Psoas muscle (tissue), 8 donors: ENCODE data around the gene TMEM30A. TPM values are rescaled to one million over a fixed set of nuclear protein-coding genes. Genes with fewer than 3 reads are reported as not detected.

Source experiments
- ATAC-seq, 4 donors: fragments of 200-7000 bp; cut with Tn5 transposase; one replicate each; pipeline ENCODE4 v1.9.1; 2020; ENCODE audit warnings: moderate library complexity in 3 of 4, mild to moderate bottlenecking in 2 of 4
- DNase-seq, 2 donors: peaks; one replicate each; pipeline ENCODE4 v3.0.0-alpha.2; 2020
- H3K27ac ChIP-seq: fragments of 200-600 bp; one replicate; pipeline ENCODE4 v1.8.0; 2022
- H3K27me3 ChIP-seq, 3 donors: fragments of 200-600 bp in 1 of 3; one replicate each; pipeline versions ENCODE4 v1.6.1 to v1.8.0; 2013 to 2022; ENCODE audit warnings: low read length in 2 of 3, mild to moderate bottlenecking in 2 of 3, moderate library complexity in 1 of 3; ENCODE audit not compliant: insufficient read depth in 3 of 3
- H3K36me3 ChIP-seq, 2 donors: fragments of 200-600 bp in 1 of 2; one replicate each; pipeline versions ENCODE4 v1.6.1 to v1.8.0; 2013 to 2022; ENCODE audit warnings: low read depth in 1 of 2, mild to moderate bottlenecking in 1 of 2, moderate library complexity in 1 of 2; ENCODE audit not compliant: insufficient read depth in 1 of 2
- H3K4me1 ChIP-seq: fragments of 200-600 bp; one replicate; pipeline ENCODE4 v1.8.0; 2022
- H3K4me3 ChIP-seq: fragments of 200-600 bp; one replicate; pipeline ENCODE4 v1.8.0; 2022; ENCODE audit warnings: mild to moderate bottlenecking
- H3K9me3 ChIP-seq: fragments of 200-600 bp; one replicate; pipeline ENCODE4 v1.8.0; 2022
- WGBS, 3 donors: extraction: QIAGEN DNeasy Blood & Tissue Kit; methylation state at CpG; one replicate each; pipeline versions ENCODE4 v1.1.6 to v1.1.7; 2013; 5-methylcytosine and 5-hydroxymethylcytosine counted together
- intact Hi-C, 2 donors: fragments of 100-400 bp; cut with DNase I; formaldehyde crosslinking; loops; one replicate each; pipeline versions ENCODE4 v1.11.0 to v1.14.2; 2022
- polyA plus RNA-seq, 3 donors: library from polyadenylated mRNA; stranded (reverse); fragments of 200-250 nt; gene quantifications; one replicate each; pipeline ENCODE4 v1.2.3, GENCODE V29; 2013
- total RNA-seq, 4 donors: library from RNA; stranded (reverse); fragmentation: NEBNext Ultra II Directional in 2 of 4; extraction: Animal tissue kit (Norgen Biotek cat#: 25700) in 2 of 4; gene quantifications; one replicate each; pipeline versions ENCODE4 v1.2.1 to v1.2.4, GENCODE V29; 2021 to 2023
- TF ChIP-seq, protein P1 (sequence below): fragments of 200-600 bp; IDR thresholded peaks from one replicate; pipeline ENCODE4 v1.8.0; 2022; ENCODE audit warnings: antibody characterized with exemption
- donor health status: healthy with polysubstance abuse.
- donor health status: DM: no; HTN: no; CAD: no; lungs with moderate emphysema.
- donor health status: Bipolar disorder and iron deficiency.
- donor health status: healthy.
- donor health status: DM: yes; HTN: yes; CAD: no.
- donor health status: DM: no; HTN: no; CAD: no.
- donor health status: DM: no; HTN: no; CAD: no.
- donor health status: DM: yes; HTN: yes; CAD: no.

Gene TMEM30A
- total and polyA plus RNA-seq, 7 donors = 18.7 to 52.6 (median 37.6) TPM

GRCh38 chr6:75236630-75237029 is 48.0 kb downstream of the TMEM30A start:
- H3K9me3 ChIP-seq = no peaks in the 10 kb centered on the region
- ATAC-seq (no peak), DNase-seq (no peak)
- H3K27ac ChIP-seq = no peak overlapping the region
- TF ChIP-seq, protein P1, sequence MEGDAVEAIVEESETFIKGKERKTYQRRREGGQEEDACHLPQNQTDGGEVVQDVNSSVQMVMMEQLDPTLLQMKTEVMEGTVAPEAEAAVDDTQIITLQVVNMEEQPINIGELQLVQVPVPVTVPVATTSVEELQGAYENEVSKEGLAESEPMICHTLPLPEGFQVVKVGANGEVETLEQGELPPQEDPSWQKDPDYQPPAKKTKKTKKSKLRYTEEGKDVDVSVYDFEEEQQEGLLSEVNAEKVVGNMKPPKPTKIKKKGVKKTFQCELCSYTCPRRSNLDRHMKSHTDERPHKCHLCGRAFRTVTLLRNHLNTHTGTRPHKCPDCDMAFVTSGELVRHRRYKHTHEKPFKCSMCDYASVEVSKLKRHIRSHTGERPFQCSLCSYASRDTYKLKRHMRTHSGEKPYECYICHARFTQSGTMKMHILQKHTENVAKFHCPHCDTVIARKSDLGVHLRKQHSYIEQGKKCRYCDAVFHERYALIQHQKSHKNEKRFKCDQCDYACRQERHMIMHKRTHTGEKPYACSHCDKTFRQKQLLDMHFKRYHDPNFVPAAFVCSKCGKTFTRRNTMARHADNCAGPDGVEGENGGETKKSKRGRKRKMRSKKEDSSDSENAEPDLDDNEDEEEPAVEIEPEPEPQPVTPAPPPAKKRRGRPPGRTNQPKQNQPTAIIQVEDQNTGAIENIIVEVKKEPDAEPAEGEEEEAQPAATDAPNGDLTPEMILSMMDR = no peak
- WGBS, 3 donors = 92 to 94% (median 93%) methylated on average over 4 of the region's 4 CpGs
- intact Hi-C loops = no loop called here
- H3K4me1 ChIP-seq = peaks cover 20% of the 10 kb centered on the region
- H3K27me3 ChIP-seq = no peaks in the 10 kb centered on the region
- H3K36me3 ChIP-seq = peaks cover 0 to 59% of the 10 kb centered on the region in 2 donors
- no peak overlapping the region for H3K4me3 ChIP-seq

GRCh38 chr6:75235271-75235670 is 49.3 kb downstream of the TMEM30A start:
- 62 to 73% (median 67%) methylated on average over 2 of the region's 2 CpGs for WGBS, 3 donors
- H3K4me1 ChIP-seq = peaks cover 12% of the 10 kb centered on the region
- TF ChIP-seq, protein P1 = no peak
- H3K27me3 ChIP-seq = no peaks in the 10 kb centered on the region
- H3K27ac ChIP-seq = no peak overlapping the region
- no peak for DNase-seq
- no peak for ATAC-seq
- H3K9me3 ChIP-seq = no peaks in the 10 kb centered on the region
- H3K36me3 ChIP-seq = peaks cover 0 to 48% of the 10 kb centered on the region in 2 donors
- H3K4me3 ChIP-seq = no peak overlapping the region
- intact Hi-C loops = no loop called here

DNA sequence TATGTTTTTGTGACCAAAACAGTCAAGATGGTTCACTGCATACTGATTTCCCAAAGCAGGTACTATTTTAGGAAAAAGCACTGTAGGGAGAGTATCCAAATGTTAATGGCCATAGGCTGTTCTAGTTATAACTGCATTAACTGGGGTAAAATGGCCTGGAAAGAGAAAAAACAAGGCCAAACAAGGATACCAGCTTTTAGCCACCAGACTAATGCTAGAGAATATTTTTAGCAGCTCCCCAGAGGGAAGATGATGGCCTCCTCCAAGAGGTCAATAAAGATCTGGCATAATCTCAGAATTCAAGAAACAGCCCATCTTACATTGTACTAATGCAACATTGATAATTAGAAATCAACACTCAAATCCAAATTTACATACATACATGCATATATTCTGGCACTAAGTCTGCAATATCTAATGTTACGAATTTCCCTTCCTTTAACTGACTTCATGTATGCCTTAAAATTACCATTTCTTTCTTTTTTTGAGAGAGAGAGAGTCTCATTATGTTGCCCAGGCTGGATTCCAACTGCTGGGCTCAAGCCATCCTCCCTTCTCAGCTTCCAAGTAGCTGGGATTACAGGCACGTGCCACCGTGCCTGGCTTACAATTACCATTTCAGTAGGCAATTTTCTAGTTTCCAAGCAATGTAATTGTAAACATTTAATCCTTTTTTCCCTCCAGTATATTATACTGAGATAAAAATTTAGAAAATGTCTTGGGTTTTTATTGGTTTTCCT is 50.3 kb downstream of the TMEM30A start:
- DNase-seq = no peak
- TF ChIP-seq, protein P1 = no peak
- intact Hi-C loops = no loop called here
- 27 to 38% (median 29%) methylated on average over 3 of the region's 3 CpGs for WGBS, 3 donors
- no peak for ATAC-seq
- H3K36me3 ChIP-seq = peaks cover 0 to 38% of the 10 kb centered on the region in 2 donors
- H3K4me1 ChIP-seq = peaks cover 12% of the 10 kb centered on the region
- no peak overlapping the region for H3K27ac ChIP-seq
- no peaks in the 10 kb centered on the region for H3K27me3 ChIP-seq
- no peak overlapping the region for H3K4me3 ChIP-seq
- H3K9me3 ChIP-seq = no peaks in the 10 kb centered on the region

DNA sequence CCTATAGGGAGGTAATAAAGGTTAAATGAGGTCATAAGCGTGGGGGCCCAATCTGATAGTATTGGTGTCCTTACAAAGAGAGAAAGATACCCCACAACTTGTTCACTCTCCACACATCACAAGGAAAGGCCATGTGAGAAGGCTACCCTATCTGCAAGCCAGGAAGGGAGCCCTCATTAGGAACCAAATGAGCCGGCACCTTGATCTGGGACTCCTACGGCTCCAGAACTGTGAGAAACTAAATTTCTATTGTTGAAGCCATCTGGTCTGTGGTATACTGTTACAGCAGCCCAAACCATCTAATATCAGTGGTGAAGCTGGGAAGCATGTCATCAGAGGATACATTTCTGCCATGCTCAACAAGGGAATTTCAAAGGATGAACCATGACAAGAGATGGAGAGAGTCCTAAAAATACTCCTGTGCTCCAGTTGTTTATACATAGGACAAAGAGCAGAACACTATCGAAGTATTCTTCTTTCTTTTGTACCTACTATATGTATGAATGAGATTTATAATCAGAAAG is 51.4 kb downstream of the TMEM30A start:
- TF ChIP-seq, protein P1 = no peak
- peaks cover 0 to 27% of the 10 kb centered on the region in 2 donors for H3K36me3 ChIP-seq
- no peaks in the 10 kb centered on the region for H3K27me3 ChIP-seq
- H3K4me1 ChIP-seq = peaks cover 12% of the 10 kb centered on the region
- no peak for ATAC-seq
- H3K9me3 ChIP-seq = no peaks in the 10 kb centered on the region
- WGBS, 3 donors = 55 to 61% (median 58%) methylated on average over 4 of the region's 4 CpGs
- H3K4me3 ChIP-seq = no peak overlapping the region
- intact Hi-C loops = no loop called here
- DNase-seq = no peak
- no peak overlapping the region for H3K27ac ChIP-seq
